Epithelial cell of proximal tubule (primary cell): ENCODE data around the gene ETHE1. TPM values are rescaled to one million over a fixed set of nuclear protein-coding genes. Genes with fewer than 3 reads are reported as not detected.

Experiments used
- DNase-seq: peaks from one replicate; pipeline ENCODE4 v3.0.0-alpha.2; 2011; ENCODE audit warnings: low read depth
- H3K4me3 ChIP-seq: 2 replicates; pipeline ENCODE4 v1.5.1; 2011; ENCODE audit warnings: low read depth, mild to moderate bottlenecking, low read length
- CTCF ChIP-seq: conservative IDR thresholded peaks from 2 replicates; pipeline ENCODE4 v1.5.1; 2012; ENCODE audit warnings: low read depth, mild to moderate bottlenecking, low read length
- total RNA-seq: library from RNA; depleted of rRNA; stranded (reverse); fragments of >200 nt; gene quantifications from 2 replicates; pipeline ENCODE4 v1.2.3, GENCODE V29; 2015

The ETHE1 gene
- total RNA-seq, 1 donor from 2014 or later, result 55.9 TPM

- TF ChIP-seq CTCF, result no peak
- DNase-seq, result no peak
- no peak overlapping the region for H3K4me3 ChIP-seq
Observed at GRCh38 chr19:43570174-43570791, 43.3 kb upstream of the ETHE1 start.

- DNase-seq, result no peak
- H3K4me3 ChIP-seq, result no peak overlapping the region
- no peak for TF ChIP-seq CTCF
Observed at GRCh38 chr19:43569657-43570056, 42.7 kb upstream of the ETHE1 start.

- no peak overlapping the region for H3K4me3 ChIP-seq
- no peak for DNase-seq
- TF ChIP-seq CTCF, result no peak
Observed at GRCh38 chr19:43564800-43565199, 37.8 kb upstream of the ETHE1 start.

- no peak for DNase-seq
- no peak overlapping the region for H3K4me3 ChIP-seq
- TF ChIP-seq CTCF, result no peak
Observed at GRCh38 chr19:43563816-43564457, 36.9 kb upstream of the ETHE1 start.

GRCh38 chr19:43562698-43563241 is 35.8 kb upstream of the ETHE1 start:
- H3K4me3 ChIP-seq, result no peak overlapping the region
- DNase-seq, result no peak
- no peak for TF ChIP-seq CTCF

- H3K4me3 ChIP-seq, result no peak overlapping the region
- DNase-seq, result no peak
- no peak for TF ChIP-seq CTCF
Observed at GRCh38 chr19:43562226-43562697, 35.3 kb upstream of the ETHE1 start.
